PFSK-1 (cell line): ENCODE results near the gene DESI2.

Experiments used
- FOXP2 ChIP-seq: optimal IDR thresholded peaks from 2 replicates; pipeline ENCODE3; 2011; ENCODE audit warnings: borderline replicate concordance, control low read depth, inconsistent platforms; ENCODE audit not compliant: insufficient read depth; ENCODE audit errors: extremely low read length, extremely low read depth
- POLR2AphosphoS5 ChIP-seq: IDR thresholded peaks from 2 replicates; pipeline ENCODE4 v1.6.1; 2012; ENCODE audit warnings: low read depth, mild to moderate bottlenecking, control low read depth, low read length, moderate library complexity
- REST ChIP-seq, 2 experiments: IDR thresholded peaks; 2 replicates each; pipeline versions ENCODE4 v1.6.1 to v1.8.0; 2011 to 2012; ENCODE audit warnings: low read depth in 2 of 2, low read length in 2 of 2, control low read depth in 1 of 2, inconsistent platforms in 1 of 2, mild to moderate bottlenecking in 1 of 2, moderate library complexity in 1 of 2; ENCODE audit not compliant: insufficient read depth in 1 of 2
- SIN3A ChIP-seq: IDR thresholded peaks from 2 replicates; pipeline ENCODE4 v1.6.1; 2012; ENCODE audit warnings: mild to moderate bottlenecking, low read length, moderate library complexity, borderline replicate concordance; ENCODE audit not compliant: insufficient read depth
- TAF1 ChIP-seq: IDR thresholded peaks from 2 replicates; pipeline ENCODE4 v1.6.1; 2012; ENCODE audit warnings: low read length, control low read depth, borderline replicate concordance; ENCODE audit not compliant: insufficient read depth

Gene DESI2

GRCh38 chr1:244614879-244615278, 38.0 kb upstream of the DESI2 start:
- TF ChIP-seq FOXP2 (no peak), TAF1 (no peak), POLR2AphosphoS5 (no peak), SIN3A (no peak), REST (IDR thresholded peaks at IDR 0.05; ENCODE audit: insufficient read depth in 1 of 2, low read depth in 2 of 2, low read length in 2 of 2) (no peak)

- TF ChIP-seq POLR2AphosphoS5 (no peak), FOXP2 (no peak), SIN3A (no peak), REST (IDR thresholded peaks at IDR 0.05; ENCODE audit: insufficient read depth in 1 of 2, low read depth in 2 of 2, low read length in 2 of 2) (no peak), TAF1 (no peak)
Observed at GRCh38 chr1:244615301-244615700, 37.6 kb upstream of the DESI2 start.

GRCh38 chr1:244626709-244627108, 26.2 kb upstream of the DESI2 start:
- no peak for TF ChIP-seq SIN3A
- no peak for TF ChIP-seq FOXP2
- TF ChIP-seq TAF1 = no peak
- no peak for TF ChIP-seq POLR2AphosphoS5
- TF ChIP-seq REST (IDR thresholded peaks at IDR 0.05; ENCODE audit: insufficient read depth in 1 of 2, low read depth in 2 of 2, low read length in 2 of 2) = no peak

GRCh38 chr1:244628789-244629188, 24.1 kb upstream of the DESI2 start:
- TF ChIP-seq POLR2AphosphoS5 (no peak), TAF1 (no peak), FOXP2 (no peak), REST (IDR thresholded peaks at IDR 0.05; ENCODE audit: insufficient read depth in 1 of 2, low read depth in 2 of 2, low read length in 2 of 2) (no peak), SIN3A (no peak)

- TF ChIP-seq FOXP2 = no peak
- TF ChIP-seq REST (IDR thresholded peaks at IDR 0.05; ENCODE audit: insufficient read depth in 1 of 2, low read depth in 2 of 2, low read length in 2 of 2) = no peak
- no peak for TF ChIP-seq POLR2AphosphoS5
- TF ChIP-seq TAF1 = no peak
- TF ChIP-seq SIN3A = no peak
Observed at GRCh38 chr1:244633140-244633539, 19.8 kb upstream of the DESI2 start.
